ENCODE results near the gene GAS2.

The GAS2 gene

DNA sequence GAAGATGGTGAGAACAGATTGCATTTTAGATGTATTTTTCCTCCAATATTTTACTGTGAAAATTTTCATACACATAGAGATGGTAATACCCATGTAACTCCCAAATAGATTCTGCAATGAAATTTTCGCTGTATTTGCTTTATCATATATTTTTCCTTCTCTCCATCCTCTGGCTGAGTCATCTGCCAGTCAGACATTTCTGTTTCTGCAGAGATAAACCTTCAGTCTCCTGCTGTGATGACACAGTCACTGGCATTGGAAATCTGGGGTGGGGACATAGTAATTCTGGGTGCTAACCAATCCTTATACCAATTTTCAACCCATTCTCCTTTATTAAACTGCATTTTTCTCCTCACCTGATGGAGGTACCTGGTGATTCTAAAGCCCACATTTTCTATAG lies 129.5 kb downstream of the GAS2 start:
- DNase-seq, result no peak

DNA sequence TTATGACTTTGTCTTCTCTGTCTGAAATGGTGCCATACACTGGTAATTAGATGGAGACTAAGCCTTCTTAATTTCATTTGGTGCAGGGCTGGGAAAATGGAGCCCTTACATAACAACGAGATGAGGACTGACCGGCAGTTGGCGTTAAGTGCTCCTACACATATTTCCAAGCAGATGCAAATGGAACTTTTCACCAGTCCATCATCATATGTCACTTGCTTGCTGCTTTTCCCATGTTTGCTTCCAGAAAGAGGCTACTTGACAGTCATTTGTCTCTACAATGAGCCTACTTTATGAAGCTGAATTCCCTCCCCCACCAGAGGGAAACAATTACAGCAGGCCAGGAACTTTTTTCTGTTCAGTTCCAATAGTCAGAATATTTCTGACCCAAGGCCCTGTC lies 130.6 kb downstream of the GAS2 start:
- no peak for DNase-seq

DNA sequence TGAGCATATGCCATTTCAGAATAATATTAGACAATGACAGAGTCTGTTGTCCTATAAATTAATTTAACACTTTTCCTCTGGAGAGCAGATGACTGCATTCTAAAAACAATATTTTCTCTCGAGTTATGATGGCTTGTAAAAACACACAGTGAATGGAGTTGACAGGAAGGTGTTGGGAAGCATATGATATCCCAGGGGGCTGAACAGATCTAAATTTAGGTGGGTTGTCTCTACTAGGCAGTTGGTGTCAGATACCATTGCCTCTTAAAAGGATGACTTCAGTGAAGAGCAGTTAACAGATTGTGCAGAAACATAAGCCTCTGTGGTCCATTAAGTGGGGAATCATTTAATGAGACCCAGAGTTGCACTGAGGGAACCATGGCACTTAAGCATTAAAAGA lies 132.5 kb downstream of the GAS2 start:
- DNase-seq, result no peak

DNA sequence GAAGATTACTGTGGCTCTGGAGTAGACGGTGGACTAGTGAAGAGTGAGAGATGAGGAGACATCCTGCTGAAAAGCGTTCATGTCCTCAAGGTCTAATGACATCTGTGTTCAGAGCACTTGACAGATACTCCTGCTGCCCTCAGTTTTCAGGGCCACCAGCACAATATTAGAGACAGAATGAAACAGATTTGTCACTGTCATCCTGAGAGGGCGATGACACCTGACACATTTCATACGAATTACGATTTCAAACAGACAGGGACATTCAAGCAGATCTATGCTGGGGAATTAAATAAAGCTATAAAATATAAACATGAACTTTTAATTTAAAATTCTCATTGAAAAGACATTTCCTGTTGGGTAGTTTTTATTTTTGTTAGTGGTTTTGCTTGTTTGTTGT lies 134.1 kb downstream of the GAS2 start:
- no peak for DNase-seq

DNA sequence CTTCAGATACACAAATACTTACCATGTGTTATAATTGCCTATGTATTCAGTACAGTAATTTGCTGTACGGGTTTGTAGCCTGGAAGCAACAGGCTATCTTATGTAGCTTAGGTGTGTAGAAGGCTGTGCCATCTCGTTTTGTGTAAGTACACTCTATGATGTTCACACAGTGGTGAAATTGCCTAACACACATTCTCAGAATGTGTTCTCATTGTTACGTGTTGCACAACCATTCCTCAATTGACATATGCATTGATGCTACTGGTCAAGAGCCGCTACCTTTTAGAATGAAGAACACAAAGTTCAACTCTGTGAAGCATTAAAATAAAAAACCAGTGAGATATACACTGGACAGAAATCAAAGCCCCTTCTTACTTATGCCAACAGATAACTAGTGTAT lies 136.4 kb downstream of the GAS2 start:
- DNase-seq, result no peak

DNA sequence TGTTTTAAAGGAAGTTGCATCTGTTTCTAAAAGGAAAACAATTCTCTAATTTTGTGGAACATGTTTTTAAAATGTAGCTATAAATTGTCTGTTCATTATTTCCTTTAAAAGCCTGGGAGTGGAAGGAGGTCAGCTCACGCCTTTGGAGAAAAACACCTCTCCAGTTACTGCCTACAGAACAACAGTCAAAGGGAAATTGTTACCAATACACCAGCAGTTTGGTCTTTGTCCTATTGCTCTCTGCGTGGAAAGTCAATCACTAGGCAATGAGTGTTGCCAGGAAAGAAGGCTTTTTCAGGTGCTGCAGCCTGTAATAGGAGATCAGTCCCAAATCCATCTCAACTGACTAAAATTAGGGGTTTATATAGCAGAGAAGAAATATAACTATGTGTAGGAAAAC lies 141.0 kb downstream of the GAS2 start:
- DNase-seq, result no peak

DNA sequence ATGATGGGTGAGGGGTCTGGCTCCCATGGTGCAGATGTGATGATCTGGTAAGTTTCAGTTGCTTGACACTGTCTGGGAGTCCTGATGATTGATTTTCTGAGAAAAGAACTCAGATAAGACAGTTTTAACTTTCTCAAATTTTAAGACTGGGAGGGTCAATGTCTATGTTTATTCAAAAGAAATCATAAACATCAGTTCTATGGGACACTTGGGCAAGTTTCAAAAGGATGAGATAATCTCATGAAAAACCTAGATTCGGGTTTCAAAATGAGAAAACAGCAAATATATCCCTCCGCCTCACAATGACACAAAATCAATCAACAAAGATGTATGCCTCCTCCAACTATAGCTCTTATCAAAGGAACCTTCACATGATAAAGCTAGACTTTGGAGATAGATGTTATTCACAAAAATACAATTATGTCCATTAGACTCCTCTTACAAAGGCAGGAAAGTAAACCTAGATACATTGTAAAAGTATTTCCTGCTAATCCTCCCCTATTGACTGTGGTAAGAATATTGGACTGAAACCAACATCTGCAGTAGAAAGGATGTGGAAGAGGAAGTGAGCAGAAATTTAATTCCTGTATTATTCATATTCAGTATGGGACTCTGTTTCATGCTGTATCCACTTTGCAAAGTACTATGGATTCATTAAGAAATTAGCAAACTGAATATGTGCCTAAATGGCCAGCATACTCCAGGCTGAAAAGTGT lies 141.6 kb downstream of the GAS2 start:
- no peak for DNase-seq

DNA sequence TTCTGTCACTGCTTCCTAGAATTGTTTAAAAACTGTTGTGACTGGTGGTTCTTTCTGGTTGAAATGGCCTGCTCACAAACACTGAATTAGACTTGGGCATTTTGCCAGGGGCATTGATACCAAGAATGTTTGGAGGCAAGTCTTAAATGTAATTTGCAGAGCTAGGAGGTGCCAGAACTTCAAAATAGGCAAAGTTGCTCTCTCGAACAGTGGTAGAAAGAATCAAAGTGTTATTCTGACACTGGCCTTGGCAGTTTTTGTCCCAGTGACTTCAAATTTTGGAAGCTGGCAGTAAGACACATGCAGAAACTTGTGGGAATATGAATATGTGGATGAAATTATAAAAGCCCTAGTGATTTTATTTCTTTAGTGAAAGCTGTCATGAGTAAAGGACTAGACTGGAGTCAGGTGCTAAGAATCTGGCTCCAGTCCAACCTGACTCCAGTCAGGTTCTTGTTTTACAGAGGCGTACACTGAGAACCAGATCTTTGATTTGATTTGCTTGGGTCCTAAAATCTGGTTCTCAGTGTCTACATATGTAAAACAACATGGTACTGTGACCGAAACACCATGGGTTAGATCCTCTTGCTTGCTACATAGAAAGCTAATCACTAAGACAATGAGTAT lies 142.3 kb downstream of the GAS2 start:
- no peak for DNase-seq

DNA sequence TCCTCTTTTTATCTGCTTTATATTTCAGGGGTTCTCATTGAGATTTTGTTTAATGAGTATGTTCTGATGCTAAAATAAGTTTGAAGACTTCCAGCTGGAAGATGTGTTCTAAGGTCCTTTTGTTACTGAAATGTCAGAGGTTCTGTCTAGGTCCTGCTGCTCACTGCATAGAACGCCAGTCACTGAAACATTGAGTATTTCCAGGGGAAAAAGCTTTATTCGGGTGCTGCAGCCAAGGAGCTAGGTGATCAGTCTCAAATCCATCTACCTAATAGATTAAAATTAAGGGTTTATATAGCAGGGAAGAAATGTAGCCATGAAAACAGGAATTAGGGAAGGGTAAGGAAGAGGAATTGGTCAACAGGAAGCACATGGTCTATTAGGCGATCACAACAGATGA lies 143.5 kb downstream of the GAS2 start:
- no peak for DNase-seq

DNA sequence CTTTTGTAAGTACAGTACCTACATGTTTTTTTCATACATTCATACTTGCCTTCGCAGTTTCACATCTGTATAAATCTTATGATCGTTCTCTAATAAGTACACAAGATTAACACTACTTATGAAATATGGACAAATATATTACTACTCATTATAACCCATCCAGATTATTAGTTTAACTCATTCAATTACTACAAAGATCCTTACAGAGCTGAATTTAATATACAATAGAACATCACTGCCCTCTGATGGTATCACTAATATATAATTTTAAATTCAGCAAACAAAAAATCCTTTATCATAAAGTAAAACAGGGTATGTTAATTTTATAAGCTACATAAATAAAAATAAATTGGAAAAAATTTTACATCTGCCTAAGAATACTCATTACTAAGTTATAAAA lies 155.8 kb downstream of the GAS2 start:
- DNase-seq, result no peak

DNA sequence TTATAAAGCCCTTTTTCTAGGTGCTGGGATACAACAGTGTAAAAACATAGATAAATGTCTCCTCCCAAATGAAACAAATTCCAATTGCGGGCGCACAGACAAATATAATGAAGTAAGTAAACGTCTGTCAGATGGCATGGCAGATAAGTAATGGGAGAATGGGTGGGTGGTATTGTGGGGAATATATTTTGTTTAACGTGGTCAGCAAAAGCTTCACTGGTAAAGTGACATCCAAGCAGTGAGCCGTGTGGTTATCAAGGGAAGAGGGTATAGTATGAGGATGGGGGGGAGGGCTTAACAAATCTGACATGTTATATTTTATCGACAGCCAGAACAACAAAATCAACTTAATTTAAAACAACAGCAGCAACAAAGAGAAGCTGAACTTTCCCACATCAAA lies 162.0 kb downstream of the GAS2 start:
- DNase-seq, result no peak

DNA sequence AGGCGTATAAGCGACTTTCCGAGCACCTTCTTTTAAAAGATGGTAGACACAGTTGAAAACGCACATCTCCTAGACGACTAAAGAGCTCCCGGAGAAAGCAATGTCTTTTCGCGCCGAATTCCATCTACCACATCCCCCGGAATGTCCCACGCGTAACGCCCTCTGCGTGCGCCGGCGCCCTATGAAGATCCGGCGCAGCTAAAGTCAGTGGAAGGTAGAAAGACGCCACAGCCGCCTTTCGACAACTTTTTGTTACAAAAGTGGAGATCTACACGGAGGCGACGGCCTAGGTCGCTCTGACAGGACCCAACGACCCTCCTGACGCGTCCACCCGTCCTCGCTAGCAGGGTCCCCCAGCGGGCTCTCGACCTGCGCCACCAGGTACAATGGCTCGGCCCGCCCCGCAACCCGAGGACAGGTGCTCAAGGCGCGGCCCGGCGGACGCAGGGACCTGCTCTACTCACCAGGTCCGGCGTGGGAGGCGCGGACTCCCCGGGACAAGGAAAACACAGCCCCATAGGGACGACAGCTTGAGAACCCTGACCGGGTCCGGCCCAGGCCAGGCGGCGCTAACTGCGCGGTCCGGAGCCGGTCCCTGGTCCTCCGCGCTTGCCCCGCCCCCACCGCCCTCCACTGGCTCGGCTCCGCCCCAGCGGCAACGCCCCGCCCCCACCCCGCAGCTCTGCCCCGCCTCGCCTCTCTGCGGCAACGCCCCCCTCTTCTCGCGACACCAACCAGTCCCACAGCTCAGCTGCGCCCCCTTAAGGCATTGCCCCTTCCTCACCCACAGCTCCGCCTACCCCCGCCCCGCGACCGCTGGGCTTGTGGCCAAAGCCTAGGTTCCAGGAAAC lies 163.0 kb downstream of the GAS2 start, which contains the start of gene SVIP:
SVIP (minus strand) TSS at position 571 of the 851 bp plus-strand sequence; CDS start at position 518, 53 bp downstream.
- DNase-seq, result no peak

DNA sequence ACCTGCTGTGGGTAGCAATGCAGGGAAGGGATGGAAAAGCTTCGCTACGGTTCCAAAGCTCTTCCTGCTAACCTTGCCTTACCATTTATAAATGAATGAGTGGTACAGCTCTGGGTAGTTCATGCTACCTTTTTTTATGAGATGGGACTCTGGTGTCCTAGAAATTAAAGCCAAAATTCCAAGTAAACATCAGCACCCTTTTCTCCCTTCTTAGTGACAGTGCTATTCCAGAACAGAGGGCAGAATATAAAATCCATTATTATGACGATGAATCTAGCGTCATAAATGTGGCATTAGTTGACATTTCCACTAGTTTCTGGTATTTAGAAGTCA lies 163.6 kb downstream of the GAS2 start:
- no peak for DNase-seq

DNA sequence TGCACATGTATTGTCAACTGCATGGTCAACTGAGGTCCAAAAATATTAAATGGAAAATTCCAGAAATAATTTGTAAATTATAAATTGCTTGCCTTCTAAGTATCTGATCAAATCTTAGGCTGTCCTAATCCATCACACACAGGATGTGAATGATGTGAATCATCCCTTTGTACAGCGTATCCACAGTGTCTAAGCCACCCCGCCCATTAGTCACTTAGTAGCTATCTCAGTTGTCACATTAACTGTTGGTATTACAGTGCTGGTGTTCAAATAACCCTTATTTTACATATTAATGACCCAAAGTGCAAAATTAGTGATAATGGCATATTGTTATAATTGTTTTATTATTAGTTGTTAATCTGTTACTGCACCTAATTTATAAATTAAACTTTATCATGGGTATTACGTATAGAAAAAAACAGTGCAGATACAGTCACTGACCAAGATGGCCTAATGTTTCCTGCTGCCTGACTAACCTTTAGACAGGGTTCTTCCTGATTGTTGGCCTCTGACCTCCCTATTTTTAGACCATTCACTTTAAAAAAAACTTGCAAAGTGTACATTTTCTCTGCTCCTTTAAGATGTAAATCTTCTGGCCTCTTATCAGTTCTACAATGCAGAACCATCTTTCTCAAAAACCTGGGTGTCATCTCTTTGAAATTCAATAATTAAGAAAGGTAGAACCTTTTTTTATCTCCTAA lies 166.1 kb downstream of the GAS2 start:
- no peak for DNase-seq

DNA sequence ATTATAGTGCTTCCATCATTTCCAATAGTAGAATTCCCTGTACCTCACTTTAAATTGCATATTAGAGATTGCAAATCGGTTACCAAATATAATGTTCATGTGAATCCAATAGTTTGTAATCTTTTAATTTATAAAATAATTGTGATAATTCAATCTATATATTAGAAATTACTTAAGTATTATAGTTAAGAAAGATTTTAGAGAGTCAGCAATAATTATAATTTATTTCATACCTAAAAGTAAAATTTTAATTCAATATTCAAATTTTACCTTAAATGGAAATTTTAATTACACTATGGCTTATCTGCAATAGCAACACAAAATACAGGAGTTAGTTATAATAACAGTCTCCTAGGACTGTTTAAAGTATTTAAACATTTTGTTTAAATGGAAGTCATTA lies 180.3 kb downstream of the GAS2 start:
- DNase-seq, result no peak

DNA sequence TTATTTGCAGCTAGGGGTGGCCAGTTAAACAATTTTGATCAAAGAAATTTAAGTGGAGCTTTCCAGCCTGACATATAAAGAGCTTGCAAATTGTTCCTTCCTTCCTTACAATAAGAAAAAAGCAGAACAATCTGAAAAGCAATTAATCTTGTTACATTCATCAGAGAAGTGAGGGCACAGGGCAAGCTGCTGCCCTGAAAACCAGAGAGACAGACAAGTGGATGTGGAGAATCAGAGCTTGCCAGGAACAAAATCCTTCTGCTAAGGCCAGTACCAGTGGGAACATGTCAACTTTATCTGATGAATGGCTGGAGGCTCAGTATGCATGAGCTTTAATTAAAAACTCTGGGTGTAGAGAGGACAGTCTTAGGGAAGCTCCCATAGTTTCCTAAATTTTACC lies 185.1 kb downstream of the GAS2 start:
- no peak for DNase-seq

DNA sequence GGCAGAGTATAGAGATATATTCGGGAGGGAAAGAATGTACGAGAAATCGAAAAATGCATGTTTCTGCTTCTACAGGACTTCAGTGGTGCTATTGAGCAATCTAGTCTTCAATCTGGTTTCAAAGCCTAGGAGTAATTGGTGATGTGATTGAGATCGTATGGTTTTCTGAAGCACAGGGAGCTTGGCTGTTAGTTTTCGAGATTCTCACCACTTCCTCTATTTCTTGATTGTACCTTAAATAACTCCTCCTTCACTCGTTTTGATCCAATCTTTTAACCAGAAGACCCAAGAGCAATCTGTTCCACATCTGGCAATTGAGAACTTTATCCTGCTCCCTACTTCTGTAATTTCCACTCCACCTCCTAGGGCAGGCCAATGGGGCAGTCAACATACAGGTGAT lies 193.3 kb downstream of the GAS2 start:
- DNase-seq, result no peak

DNA sequence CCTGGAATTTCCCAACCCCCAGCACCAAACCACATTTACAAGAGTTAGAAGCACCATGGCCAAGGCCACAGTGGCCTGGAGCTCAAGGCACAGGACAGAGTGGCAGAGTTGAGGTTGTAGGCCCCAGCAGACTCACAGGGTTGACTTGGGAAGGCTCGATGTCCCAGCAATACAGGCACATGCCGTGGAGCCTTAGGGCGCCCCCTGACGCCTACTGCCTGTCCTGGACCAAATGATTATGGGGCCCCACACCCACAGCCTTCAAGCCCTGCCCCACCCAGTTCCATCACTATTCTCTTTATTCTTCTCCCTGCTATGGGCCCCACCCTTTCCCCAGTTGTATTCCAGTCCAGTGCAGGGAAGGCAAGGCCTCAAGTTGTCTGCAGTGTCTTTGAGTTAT lies 193.8 kb downstream of the GAS2 start, which contains the start of gene CCDC179:
CCDC179 (minus strand) TSS at position 234 of the 400 bp plus-strand sequence; CDS start at position 181, 53 bp downstream.
- no peak for DNase-seq

All from SIG-M5 (cell line).